Lung microvascular endothelial cell (primary cell): ENCODE measurements around the gene FJX1. TPM values are rescaled to one million over a fixed set of nuclear protein-coding genes. Genes with fewer than 3 reads are reported as not detected.
"Not testable (repeated sequence)": the region's sequence is repeated elsewhere in the genome, so short reads cannot be mapped to it uniquely, and the experiment has no call there.

Experiments
- DNase-seq, 2 donors: peaks; one replicate each; pipeline versions ENCODE4 v3.0.0 to v3.0.0-alpha.2; 2010; ENCODE audit warnings: low read depth in 2 of 2
- total RNA-seq: library from RNA; depleted of rRNA; stranded (reverse); fragments of >200 nt; gene quantifications from 2 replicates; pipeline ENCODE4 v1.2.1, GENCODE V29; 2014

Gene FJX1
- total RNA-seq, 1 donor from 2014 or later, result 29.0 TPM

- DNase-seq, result no peak
These were observed 46.7 kb downstream of the FJX1 start for GRCh38 chr11:35664977-35665441.

DNA sequence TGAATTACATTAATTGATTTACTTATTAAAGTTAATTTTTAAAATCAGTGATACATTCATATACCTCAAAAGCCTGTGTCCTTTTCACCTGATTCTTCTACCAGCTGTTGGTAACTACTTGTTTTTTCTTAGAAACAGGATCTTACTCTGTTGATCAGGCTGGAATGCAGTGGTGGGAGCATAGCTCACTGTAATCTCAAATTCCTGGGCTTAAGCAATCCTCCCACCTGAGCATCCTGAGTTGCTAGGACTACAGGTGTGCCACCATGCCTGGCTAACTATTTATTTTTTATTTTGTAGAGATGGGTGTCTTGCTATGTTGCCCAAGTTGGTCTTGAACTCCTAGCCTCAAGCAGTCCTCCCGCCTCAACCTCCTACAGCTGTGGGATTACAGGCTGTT lies 49.0 kb downstream of the FJX1 start:
- no peak for DNase-seq

- not testable (repeated sequence) for DNase-seq
These were observed 50.1 kb downstream of the FJX1 start for GRCh38 chr11:35668350-35668749.

Other genes with a start within 250 kb of the FJX1 start
- gene SLC1A2, start 198.9 kb upstream of the FJX1 start, total RNA-seq, result not detected in 2 replicates
- 0.22 TPM in 1 of 2 replicates, not detected in the other for gene PAMR1, start 92.8 kb upstream of the FJX1 start, total RNA-seq
- 10.2 and 16.5 TPM in 2 replicates for gene TRIM44, start 44.3 kb downstream of the FJX1 start, total RNA-seq